Neural cell (in vitro differentiated cells): Measurements from ENCODE around the gene RBM4B. TPM values are rescaled to one million over a fixed set of nuclear protein-coding genes. Genes with fewer than 3 reads are reported as not detected.

ENCODE experiments used
- H2AFZ ChIP-seq: fragments of 200-600, 300-800 bp; sonication (generic), shearing (Covaris generic); 2 replicates; pipeline ENCODE4 v1.6.0; 2014; ENCODE audit warnings: low read depth, mild to moderate bottlenecking, antibody characterized with exemption, low read length, moderate library complexity
- H3F3A ChIP-seq: fragments of 200-600 bp; shearing (Covaris generic); 2 replicates; pipeline ENCODE4 v1.6.1; 2016; ENCODE audit warnings: mild to moderate bottlenecking, moderate library complexity, mixed read lengths, antibody characterized with exemption, low read length; ENCODE audit not compliant: insufficient read depth, poor library complexity, severe bottlenecking
- H3K27ac ChIP-seq: fragments of 200-600, 300-800 bp; sonication (generic), shearing (Covaris generic); 2 replicates; pipeline ENCODE4 v1.5.1; 2014; ENCODE audit warnings: mild to moderate bottlenecking, low read length, moderate library complexity
- H3K27me3 ChIP-seq: fragments of 300-800, 200-600 bp; sonication (generic), shearing (Covaris generic); 2 replicates; pipeline ENCODE4 v1.6.0; 2014; ENCODE audit warnings: mild to moderate bottlenecking, low read depth, low read length, moderate library complexity; ENCODE audit not compliant: insufficient read depth
- H3K36me3 ChIP-seq: fragments of 300-800, 200-600 bp; sonication (generic), shearing (Covaris generic); 2 replicates; pipeline ENCODE4 v1.5.1; 2014; ENCODE audit warnings: mild to moderate bottlenecking, antibody characterized with exemption, low read length, moderate library complexity; ENCODE audit not compliant: insufficient read depth
- H3K4me2 ChIP-seq: fragments of 300-800, 200-600 bp; sonication (generic), shearing (Covaris generic); 2 replicates; pipeline ENCODE4 v1.6.0; 2014; ENCODE audit warnings: mild to moderate bottlenecking, low read length
- H3K4me3 ChIP-seq: fragments of 300-800, 200-600 bp; sonication (generic), shearing (Covaris generic); 2 replicates; pipeline ENCODE4 v1.5.1; 2014; ENCODE audit warnings: mild to moderate bottlenecking, low read length, moderate library complexity
- H3K79me2 ChIP-seq: fragments of 200-600 bp; shearing (Covaris generic); replicated peaks from 2 replicates; pipeline ENCODE4 v1.6.0; 2014; ENCODE audit warnings: mild to moderate bottlenecking, low read length, moderate library complexity; ENCODE audit not compliant: insufficient read depth
- H3K9ac ChIP-seq: fragments of 300-800, 200-600 bp; sonication (generic), shearing (Covaris generic); 2 replicates; pipeline ENCODE4 v1.6.1; 2016; ENCODE audit warnings: mild to moderate bottlenecking, low read length, mixed read lengths
- H3K9me2 ChIP-seq: fragments of 200-600 bp; shearing (Covaris generic); 2 replicates; pipeline ENCODE4 v1.6.1; 2016; ENCODE audit warnings: mild to moderate bottlenecking, low read length, mixed read lengths; ENCODE audit not compliant: insufficient read depth
- H3K9me3 ChIP-seq: fragments of 200-600, 300-800 bp; sonication (generic), shearing (Covaris generic); 2 replicates; pipeline ENCODE4 v1.6.1; 2016; ENCODE audit warnings: mild to moderate bottlenecking, mixed run types, low read length, moderate library complexity, mixed read lengths
- H4K20me1 ChIP-seq: fragments of 200-600 bp; shearing (Covaris generic); 2 replicates; pipeline ENCODE4 v1.6.1; 2016; ENCODE audit warnings: mild to moderate bottlenecking, mixed run types; ENCODE audit not compliant: insufficient read depth
- EP300 ChIP-seq: fragments of 450-650 bp; conservative IDR thresholded peaks from 2 replicates; pipeline ENCODE4 v1.6.1; 2014; ENCODE audit warnings: antibody characterized with exemption, mild to moderate bottlenecking, moderate library complexity; ENCODE audit not compliant: poor library complexity, severe bottlenecking
- EZH2 ChIP-seq: fragments of 200-600, 300-800 bp; shearing (Covaris generic), sonication (generic); IDR thresholded peaks from 2 replicates; pipeline ENCODE4 v1.6.1; 2014; ENCODE audit warnings: antibody characterized with exemption, low read length, borderline replicate concordance, mild to moderate bottlenecking; ENCODE audit not compliant: insufficient read depth, poor library complexity, severe bottlenecking
- MXI1 ChIP-seq: fragments of 450-650 bp; conservative IDR thresholded peaks from 2 replicates; pipeline ENCODE4 v1.6.1; 2014; ENCODE audit warnings: antibody characterized with exemption, mild to moderate bottlenecking; ENCODE audit not compliant: poor library complexity, severe bottlenecking
- POLR2AphosphoS5 ChIP-seq: IDR thresholded peaks from 2 replicates; pipeline ENCODE4 v1.6.1; 2012
- RAD21 ChIP-seq: fragments of 450-650 bp; conservative IDR thresholded peaks from 2 replicates; pipeline ENCODE4 v1.6.1; 2014; ENCODE audit warnings: antibody characterized with exemption, mild to moderate bottlenecking, moderate library complexity
- SMC3 ChIP-seq: fragments of 450-650 bp; conservative IDR thresholded peaks from 2 replicates; pipeline ENCODE4 v1.6.1; 2014; ENCODE audit warnings: antibody characterized with exemption, mild to moderate bottlenecking, moderate library complexity; ENCODE audit not compliant: poor library complexity
- TAF1 ChIP-seq: IDR thresholded peaks from 2 replicates; pipeline ENCODE4 v1.6.1; 2012; ENCODE audit warnings: low read depth
- polyA plus RNA-seq: library from polyadenylated mRNA; depleted of rRNA; stranded (reverse); fragments of >200 nt; gene quantifications from 2 replicates; pipeline ENCODE4 v1.2.3, GENCODE V29; 2014
- TF ChIP-seq, protein P1 (sequence below): IDR thresholded peaks from 2 replicates; pipeline ENCODE4 v1.6.1; 2012; ENCODE audit warnings: borderline replicate concordance
- TF ChIP-seq, protein P2 (sequence below): fragments of 450-650 bp; IDR thresholded peaks from 2 replicates; pipeline ENCODE4 v1.5.1; 2014; ENCODE audit warnings: antibody characterized with exemption, mild to moderate bottlenecking, moderate library complexity; ENCODE audit not compliant: poor library complexity, severe bottlenecking

The RBM4B gene
- polyA plus RNA-seq, 1 donor from 2014 or later = 197 TPM

DNA sequence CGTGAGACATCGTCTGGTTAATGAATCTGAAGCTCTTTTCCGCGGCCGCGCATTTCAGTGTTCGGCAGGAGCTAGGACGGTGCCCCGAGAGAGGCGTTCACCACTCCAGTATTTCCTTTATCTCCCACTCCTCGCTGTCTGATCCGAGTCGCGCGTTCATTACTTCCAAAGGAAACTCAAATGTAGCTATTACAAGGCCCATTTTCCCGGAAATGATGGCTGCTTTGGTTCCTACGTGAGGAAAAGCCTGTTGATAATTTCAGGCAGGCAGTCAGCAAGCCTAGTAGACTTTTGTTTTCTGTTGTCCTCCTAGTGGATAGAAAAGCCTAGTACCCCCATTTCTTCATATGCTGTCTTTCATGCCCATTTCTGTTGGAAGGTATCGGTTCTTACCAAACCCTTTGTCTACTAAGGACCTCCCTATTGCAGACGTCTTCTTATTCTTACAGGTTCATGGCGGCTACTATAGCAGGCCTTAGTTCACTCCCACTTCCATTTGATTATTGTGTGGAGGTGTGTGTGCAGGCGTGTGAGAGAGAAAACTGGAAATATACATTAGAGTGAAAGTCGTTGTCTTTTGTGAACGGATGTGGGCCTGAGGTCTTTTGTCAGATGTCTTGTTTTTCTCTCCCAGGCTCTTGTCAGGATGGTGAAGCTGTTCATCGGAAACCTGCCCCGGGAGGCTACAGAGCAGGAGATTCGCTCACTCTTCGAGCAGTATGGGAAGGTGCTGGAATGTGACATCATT lies 38.4 kb downstream of the RBM4B start:
- peaks cover 65% of the 10 kb centered on the region for H3K79me2 ChIP-seq

GRCh38 chr11:66638177-66639065 lies 39.3 kb downstream of the RBM4B start, which contains the start of gene RBM4:
Gene RBM4 (plus strand): TSS chr11:66638703. CDS start chr11:66639712, 1,009 bp downstream.
- Histone ChIP-seq H3K9ac (peak within 1 kb of the TSS; percentile 92), H3K36me3 (peaks cover 15% of the 10 kb centered on the region), H2AFZ (peak within 1 kb of the TSS; percentile 40)
- TF ChIP-seq, protein P1, sequence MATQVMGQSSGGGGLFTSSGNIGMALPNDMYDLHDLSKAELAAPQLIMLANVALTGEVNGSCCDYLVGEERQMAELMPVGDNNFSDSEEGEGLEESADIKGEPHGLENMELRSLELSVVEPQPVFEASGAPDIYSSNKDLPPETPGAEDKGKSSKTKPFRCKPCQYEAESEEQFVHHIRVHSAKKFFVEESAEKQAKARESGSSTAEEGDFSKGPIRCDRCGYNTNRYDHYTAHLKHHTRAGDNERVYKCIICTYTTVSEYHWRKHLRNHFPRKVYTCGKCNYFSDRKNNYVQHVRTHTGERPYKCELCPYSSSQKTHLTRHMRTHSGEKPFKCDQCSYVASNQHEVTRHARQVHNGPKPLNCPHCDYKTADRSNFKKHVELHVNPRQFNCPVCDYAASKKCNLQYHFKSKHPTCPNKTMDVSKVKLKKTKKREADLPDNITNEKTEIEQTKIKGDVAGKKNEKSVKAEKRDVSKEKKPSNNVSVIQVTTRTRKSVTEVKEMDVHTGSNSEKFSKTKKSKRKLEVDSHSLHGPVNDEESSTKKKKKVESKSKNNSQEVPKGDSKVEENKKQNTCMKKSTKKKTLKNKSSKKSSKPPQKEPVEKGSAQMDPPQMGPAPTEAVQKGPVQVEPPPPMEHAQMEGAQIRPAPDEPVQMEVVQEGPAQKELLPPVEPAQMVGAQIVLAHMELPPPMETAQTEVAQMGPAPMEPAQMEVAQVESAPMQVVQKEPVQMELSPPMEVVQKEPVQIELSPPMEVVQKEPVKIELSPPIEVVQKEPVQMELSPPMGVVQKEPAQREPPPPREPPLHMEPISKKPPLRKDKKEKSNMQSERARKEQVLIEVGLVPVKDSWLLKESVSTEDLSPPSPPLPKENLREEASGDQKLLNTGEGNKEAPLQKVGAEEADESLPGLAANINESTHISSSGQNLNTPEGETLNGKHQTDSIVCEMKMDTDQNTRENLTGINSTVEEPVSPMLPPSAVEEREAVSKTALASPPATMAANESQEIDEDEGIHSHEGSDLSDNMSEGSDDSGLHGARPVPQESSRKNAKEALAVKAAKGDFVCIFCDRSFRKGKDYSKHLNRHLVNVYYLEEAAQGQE = peak; percentile 90
- no peak for TF ChIP-seq SMC3
- TF ChIP-seq TAF1 = peak; percentile 98
- TF ChIP-seq EP300 = peak; percentile 74
- TF ChIP-seq, protein P2, sequence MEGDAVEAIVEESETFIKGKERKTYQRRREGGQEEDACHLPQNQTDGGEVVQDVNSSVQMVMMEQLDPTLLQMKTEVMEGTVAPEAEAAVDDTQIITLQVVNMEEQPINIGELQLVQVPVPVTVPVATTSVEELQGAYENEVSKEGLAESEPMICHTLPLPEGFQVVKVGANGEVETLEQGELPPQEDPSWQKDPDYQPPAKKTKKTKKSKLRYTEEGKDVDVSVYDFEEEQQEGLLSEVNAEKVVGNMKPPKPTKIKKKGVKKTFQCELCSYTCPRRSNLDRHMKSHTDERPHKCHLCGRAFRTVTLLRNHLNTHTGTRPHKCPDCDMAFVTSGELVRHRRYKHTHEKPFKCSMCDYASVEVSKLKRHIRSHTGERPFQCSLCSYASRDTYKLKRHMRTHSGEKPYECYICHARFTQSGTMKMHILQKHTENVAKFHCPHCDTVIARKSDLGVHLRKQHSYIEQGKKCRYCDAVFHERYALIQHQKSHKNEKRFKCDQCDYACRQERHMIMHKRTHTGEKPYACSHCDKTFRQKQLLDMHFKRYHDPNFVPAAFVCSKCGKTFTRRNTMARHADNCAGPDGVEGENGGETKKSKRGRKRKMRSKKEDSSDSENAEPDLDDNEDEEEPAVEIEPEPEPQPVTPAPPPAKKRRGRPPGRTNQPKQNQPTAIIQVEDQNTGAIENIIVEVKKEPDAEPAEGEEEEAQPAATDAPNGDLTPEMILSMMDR = peak; percentile 28
- TF ChIP-seq EZH2 = no peak

More for the DNA sequence above, 38.4 kb downstream of the RBM4B start:
- peak overlapping the region; percentile 97 for H3K27ac ChIP-seq
- H2AFZ ChIP-seq = no peak overlapping the region
- peak overlapping the region; percentile 83 for H3K4me2 ChIP-seq
- H3F3A ChIP-seq = peaks cover 8% of the 10 kb centered on the region
- H4K20me1 ChIP-seq = peaks cover 44% of the 10 kb centered on the region
- no peaks in the 10 kb centered on the region for H3K27me3 ChIP-seq
- peak overlapping the region; percentile 92 for H3K9ac ChIP-seq
- H3K4me3 ChIP-seq = peak overlapping the region; percentile 75
- no peak for TF ChIP-seq MXI1
- TF ChIP-seq, protein P1 = no peak
- TF ChIP-seq RAD21 = peak; percentile 8
- no peak for TF ChIP-seq EP300
- no peak for TF ChIP-seq POLR2AphosphoS5
- TF ChIP-seq, protein P2 = peak; percentile 9
- no peak for TF ChIP-seq TAF1
- peak; percentile 4 for TF ChIP-seq SMC3
- no peak for TF ChIP-seq EZH2
- H3K9me3 ChIP-seq = no peaks in the 10 kb centered on the region
- peaks cover 17% of the 10 kb centered on the region for H3K36me3 ChIP-seq
- H3K9me2 ChIP-seq = no peaks in the 10 kb centered on the region

More at GRCh38 chr11:66638177-66639065, 39.3 kb downstream of the RBM4B start, which contains the start of gene RBM4:
- Histone ChIP-seq H3K79me2 (peaks cover 57% of the 10 kb centered on the region), H3K9me3 (no peaks in the 10 kb centered on the region), H4K20me1 (peaks cover 36% of the 10 kb centered on the region), H3F3A (peaks cover 8% of the 10 kb centered on the region), H3K4me3 (peak within 1 kb of the TSS; percentile 75), H3K4me2 (peak within 1 kb of the TSS; percentile 83), H3K27me3 (no peaks in the 10 kb centered on the region), H3K27ac (peak within 1 kb of the TSS; percentile 97), H3K9me2 (no peaks in the 10 kb centered on the region)
